Activated naive CD4-positive, alpha-beta T cell treated with Interleukin-2 at 50 U/mL for 16 hours (primary cell): Measurements from ENCODE around the gene RGS3.

Experiments
- DNase-seq: peaks from one replicate; pipeline ENCODE4 v3.0.0-alpha.2; 2020

The RGS3 gene

DNA sequence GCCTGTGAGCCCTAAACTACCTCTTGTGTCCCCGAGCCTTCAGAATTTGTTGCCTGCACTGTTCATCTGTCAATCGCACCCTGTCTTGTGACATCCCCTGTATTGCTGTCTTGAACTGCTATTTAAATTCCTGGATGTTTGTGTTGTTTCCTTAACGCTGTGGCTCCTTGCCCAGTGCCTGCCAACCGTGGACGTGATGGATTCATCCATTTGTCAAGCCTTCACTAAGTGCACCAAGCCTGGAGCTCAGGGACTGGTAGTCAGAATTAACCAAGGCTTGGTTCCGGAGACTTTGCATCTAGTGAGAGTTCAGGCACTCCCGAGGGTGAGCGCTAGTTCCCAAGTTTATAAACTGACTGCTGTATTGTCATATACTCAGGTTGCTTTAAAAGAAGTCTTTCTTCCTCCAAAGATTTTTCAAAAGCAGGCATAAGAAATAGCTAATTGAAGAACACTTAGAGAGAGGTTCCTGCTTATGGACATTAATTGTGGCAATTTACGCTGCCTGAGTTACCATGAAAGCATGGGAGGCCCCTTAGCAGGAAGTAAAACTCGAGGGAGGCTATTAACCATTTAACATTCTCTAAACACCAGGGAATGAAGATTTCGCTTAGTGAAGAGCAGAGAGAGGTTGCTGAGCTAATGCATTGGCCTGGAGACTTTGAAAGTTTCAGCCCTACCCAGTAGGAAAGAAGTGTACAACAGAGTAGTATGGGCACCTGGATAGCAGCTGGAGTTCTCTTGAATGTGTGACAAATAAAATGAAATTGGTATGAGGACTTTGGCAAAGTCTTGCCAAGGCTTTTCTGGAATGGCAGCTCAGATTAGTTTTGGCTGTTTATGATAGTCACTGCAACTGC is 29.0 kb downstream of the RGS3 start:
- DNase-seq = no peak

DNA sequence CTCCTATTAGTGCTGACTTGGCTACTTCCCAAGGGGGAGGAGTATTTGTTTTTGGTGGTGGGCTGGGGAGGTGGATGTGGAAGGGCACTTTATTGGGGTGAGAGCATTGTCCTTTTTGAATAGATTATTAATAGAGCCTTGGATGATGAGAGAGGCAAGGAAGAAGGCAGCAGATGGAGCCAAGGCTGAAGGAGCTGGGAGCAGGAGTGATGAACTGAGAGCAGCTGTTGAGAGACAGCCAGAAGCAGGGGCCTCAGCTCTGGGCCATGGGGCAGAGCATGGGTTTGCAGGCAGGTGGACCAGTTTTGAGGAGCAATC is 29.6 kb downstream of the RGS3 start:
- DNase-seq = no peak

DNA sequence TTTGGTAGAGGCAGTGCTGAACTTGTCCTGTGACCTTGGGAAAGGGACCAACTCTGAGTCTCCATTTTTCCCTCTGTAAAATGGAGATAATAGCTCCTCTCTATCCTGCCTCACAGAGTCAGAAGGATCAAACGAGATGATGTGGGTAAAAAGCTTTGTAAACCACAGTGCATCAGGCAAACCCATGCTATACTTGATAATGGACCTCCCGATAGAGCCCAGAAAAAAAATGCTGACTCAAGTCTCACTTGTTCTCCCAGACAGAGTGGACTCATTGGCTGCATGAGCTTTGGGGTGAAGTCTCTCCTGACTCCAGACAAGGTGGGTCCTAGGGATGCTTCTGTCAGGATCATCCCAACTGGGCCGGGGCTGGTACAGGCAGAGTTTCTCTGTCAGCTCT is 32.0 kb downstream of the RGS3 start:
- no peak for DNase-seq

DNA sequence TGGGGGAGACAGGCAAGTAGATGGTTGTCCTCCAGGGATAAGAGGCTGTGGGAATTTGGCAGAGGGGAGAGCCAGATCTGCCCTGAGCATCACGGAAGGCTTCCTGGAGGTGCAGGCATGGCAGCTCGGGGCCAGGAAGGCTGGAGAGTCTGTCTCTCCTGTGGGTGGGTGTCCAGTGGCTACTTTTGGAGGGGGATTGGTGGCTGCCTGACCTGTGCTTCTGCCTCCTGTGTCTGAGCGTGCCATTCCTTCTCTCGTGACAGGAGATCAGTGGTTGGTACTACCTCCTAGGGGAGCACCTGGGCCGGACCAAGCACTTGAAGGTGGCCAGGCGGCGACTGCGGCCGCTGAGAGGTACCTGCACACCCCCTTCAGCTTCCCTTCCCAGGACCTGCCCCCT is 33.5 kb downstream of the RGS3 start:
- no peak for DNase-seq

DNA sequence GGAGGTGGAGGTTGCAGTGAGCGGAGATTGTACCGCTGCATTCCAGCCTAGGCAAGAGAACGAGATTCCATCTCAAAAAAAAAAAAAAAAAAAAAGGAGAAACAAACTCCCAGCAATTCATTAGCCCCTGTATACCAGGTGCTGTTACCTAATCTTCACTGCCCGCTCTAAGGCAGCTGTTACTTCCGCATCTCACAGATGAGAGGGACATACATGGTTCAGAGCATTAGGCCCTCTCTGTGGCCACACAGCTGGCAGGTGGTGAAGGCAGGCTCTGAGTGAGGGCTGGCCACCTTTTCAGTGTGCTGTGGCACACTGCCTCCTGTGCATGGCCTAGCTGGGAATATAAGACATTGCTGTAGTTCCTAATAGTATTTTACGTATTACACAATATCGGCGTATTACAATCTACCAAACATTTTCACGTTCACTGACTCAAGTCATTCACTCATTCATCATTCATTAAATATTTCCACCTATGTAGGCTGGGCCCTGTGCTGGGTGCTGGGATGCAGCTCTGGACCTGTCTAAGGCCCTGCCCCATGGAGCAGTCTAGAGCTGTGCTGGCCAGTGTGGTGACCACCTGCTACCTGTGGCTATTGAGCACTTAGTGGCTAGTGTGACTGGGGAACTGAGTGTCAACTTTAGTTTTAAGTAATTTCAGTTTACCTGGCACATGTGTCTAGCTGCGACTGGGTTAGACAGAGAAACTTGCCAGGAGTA is 35.8 kb downstream of the RGS3 start:
- no peak for DNase-seq

DNA sequence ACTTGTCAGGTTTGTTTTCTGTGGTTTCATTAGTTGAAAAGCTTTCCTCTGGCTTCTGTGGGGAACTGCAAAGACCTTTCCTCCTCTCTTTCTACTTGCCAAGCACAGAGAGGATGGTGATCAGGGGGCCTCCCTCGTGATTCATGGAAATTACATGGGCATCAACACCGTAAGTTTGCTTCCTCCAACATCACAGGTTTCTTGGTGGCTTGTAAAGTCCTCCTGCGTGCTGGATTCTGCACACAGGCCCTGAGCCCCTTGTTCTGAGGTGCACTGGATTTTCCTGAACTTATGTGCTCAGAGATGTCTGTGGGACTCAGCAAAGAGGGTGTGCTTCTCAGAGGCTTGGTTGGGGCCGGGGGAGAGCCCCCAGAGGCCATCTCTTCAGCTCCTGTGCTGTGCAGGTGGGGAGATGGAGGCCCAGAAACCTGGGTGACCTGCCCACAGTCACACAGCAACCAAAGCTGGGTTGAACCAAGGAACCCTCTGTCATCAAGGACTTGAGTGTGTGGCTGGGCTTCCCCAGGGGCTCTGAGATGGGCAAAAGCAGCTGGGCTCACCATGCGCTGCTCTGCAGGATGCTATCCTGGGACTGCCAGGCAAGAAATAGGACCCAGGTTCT is 36.5 kb downstream of the RGS3 start:
- DNase-seq = no peak

DNA sequence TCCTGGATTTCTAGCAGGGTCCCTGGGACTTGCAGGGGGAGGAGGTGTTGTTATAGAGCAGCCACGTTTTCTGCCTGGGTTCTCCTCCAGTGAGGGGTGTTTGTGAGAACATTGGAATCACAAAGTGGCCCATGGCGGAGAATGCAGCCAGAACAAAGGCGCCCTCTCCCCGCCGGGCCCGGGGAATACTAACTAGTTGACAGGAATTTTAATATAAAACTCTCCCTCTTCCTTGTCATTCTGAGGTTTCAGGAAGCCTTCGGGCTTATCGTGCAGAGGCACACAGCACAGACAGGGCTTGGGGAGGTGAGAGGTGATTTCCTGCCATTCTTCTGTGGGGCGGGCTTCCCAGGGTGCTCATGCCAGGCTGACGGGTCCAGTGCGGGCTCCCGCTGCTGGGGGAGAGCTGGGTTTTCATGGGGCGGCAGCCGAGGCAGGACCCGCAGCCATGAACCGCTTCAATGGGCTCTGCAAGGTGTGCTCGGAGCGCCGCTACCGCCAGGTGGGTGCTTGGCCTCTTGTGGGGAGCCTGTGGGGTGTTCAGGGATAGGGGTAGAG is 37.7 kb downstream of the RGS3 start:
- DNase-seq = no peak

GRCh38 chr9:113501852-113502251 is 38.3 kb downstream of the RGS3 start:
- no peak for DNase-seq

DNA sequence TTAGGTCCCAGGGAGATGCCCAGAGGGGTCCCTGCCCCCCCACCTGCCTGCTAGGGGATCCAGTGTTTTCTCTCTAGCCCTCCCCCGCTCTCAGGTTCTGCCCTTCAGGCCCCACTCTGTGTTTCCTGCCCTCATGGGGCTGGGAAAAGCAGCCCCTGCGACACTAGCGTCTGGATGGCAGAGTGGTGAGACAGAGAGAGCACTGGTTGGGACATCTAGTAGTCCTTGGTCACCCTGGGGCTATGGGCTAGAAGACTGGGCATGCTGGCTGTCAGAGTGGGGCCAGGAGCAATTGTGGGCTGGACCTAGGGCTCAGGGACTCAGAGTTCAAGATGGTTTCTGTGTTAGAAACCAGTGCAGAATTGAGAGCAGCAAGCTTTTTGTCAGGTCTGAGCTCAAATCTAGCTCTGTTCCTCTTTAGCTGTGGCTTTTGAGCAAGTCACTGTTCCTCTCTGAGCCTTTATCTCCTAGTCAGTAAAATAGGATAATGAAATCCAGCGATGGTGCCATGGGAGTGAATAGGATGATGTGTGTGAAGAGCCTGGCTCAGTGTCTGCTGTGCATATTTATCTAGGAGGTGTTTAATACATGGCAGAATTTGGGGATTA is 39.0 kb downstream of the RGS3 start:
- no peak for DNase-seq

GRCh38 chr9:113503131-113503541 is 39.6 kb downstream of the RGS3 start:
- no peak for DNase-seq

DNA sequence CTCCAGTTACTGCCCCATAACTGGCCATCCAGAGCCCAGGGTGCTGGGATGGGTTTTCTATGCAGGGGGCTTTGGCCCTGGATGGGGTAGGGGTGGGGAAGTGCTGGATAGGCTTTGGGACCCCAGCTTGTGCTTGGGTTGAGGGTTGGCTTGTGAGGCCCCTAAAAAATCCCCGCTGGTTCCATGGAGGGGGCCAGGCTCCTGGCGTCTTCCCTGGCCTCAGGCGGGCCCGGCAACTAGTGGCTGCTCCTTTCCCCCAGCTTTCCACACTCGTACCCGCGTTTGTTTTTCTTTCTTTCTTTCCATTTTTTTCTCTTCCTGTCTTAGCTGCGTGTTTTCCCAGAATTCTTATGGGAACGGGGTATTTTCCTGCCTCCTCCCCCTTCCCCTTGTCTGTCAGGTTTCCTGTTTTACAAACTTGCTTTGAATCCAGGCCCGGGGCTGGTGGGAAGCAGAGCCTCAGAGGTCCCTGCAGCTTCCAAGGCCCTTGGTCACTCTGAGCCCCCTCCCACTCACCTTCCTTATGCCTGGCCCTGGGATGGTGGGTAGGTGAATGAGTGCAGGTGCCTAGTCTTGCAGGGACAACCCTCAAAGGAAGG is 40.2 kb downstream of the RGS3 start:
- DNase-seq = no peak

DNA sequence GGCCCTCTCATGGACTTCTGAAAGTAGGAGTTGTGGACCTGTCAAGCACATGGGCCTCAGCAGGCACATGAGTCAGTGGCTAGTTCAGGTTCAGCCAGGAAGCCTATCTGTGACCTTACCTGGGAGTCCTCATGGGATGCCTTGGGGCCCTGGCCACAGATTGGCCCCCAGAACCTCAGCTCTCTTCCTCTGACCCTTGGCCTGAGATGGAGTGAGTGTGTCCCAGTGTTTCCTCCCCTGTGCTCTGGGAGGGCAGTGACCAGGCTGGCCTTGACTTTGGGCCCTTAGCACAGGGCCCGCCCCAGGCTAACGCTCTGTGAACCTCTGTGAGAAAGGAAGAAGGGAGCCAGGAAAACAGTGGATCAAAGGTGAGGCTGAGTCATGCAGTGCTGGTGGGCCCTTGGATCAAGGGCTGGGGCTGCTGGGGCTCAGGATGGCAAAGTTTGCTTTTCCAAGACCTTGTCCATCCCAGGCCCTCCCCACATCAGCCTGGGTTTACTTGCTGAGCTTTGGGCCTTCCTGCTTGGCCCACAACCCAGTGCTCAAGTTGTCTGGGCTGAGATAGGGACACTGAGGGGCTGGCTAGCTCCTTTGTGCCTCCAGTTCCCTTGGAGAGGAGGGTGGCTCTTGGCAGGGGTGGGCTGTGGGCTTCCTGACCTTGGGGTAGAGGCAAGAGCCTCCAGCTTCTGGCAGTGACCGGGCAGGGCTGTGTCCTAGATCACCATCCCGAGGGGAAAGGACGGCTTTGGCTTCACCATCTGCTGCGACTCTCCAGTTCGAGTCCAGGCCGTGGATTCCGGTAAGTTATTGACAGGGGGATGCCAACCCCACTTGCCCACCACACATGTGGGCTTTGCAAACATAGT is 41.4 kb downstream of the RGS3 start:
- no peak for DNase-seq

DNA sequence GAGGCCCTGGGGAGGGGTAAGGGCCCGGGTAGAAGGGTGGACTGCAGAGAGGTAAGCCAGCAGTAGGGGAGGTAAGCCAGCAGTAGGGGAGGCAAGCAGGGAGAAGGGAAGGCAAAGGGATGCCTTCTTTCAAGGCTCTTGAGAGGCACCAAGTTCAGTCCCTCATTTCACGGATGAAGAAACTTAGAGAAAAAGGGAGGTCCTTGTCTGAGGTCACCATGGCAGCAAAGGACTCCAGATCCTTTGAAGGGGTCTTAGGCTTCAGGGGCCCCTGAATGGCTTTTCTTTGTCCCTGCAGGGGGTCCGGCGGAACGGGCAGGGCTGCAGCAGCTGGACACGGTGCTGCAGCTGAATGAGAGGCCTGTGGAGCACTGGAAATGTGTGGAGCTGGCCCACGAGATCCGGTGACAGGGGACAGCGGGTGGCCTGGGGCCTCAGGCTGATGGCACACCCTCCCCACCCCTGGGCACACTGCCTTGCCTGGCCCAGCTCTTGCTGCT is 42.6 kb downstream of the RGS3 start:
- no peak for DNase-seq

GRCh38 chr9:113507256-113507655 is 43.7 kb downstream of the RGS3 start:
- no peak for DNase-seq

DNA sequence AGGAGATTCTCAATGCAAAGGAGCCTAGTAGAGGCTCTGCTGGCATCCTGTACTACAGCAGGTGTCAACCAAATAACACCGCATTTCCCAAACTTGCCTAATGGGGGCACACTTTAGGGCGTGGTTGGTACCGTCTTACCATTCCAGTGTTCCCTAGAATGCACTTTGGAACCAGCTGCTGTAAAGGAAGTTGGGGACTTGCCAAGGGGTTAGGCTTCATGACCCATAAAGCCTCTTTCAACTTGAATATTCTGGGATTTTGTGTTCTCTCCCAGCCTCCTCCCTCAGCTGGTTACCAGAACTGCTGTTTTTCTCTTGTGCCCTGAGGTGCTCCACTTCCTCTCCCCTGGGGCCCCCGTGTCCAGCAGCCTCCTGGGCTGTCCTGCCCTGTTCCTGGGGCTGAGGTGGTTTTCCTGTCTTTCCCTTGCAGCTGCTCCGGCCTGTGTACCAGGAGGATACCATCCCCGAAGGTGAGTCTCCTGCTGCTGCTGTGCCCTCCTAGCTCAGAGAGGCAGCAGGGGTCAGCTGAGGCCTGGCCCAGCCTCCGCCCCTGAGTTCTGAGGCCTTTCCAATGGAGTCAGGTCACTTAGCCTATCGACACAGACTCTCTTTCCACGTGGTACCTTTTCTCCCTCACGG is 44.7 kb downstream of the RGS3 start:
- no peak for DNase-seq

GRCh38 chr9:113509463-113509862 is 45.9 kb downstream of the RGS3 start:
- no peak for DNase-seq

GRCh38 chr9:113511047-113511521 is 47.6 kb downstream of the RGS3 start:
- DNase-seq = no peak

DNA sequence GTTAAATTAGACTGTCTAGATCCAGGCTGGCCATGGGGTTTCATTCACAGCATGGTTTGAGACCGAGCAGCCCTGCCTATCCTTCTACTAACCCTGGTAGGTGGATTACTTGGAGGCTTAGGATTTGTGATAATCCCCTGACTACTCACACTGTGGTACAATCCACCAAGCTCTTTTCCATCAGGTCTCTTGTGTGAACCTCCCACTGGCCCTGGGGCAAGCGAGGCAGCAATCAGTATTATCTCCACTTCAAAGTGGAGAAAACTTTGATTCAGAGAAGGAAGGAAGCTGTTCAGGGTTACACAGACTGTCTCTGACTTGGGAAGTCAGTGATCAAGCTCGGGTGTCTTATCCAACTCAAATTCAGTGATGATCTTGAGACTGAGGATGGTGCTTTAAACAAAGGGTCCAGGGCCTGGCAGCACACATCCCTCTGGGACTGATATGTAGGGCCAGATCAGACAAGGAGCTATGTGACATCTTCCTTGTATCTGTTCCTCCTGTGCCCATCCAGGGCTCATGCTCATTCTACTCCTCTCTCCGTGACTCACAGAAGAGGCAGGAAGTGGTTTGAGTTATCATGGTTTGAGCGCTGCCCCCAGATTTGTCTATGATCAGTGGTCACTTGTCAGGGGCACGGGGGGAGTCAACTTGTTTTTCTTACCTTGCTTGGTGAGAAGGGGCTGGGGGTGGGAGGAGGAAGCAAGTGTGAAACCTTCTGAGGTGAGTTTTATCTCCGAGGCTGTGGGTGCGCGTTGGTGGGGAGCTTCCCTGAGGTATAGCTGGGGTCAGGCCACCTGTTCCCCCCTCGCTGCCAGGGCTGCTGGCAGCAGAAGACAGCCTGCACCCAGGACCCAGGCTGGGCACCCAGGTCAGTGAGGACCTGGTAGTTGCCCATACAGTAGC is 48.6 kb downstream of the RGS3 start:
- DNase-seq = peak; percentile 84

DNA sequence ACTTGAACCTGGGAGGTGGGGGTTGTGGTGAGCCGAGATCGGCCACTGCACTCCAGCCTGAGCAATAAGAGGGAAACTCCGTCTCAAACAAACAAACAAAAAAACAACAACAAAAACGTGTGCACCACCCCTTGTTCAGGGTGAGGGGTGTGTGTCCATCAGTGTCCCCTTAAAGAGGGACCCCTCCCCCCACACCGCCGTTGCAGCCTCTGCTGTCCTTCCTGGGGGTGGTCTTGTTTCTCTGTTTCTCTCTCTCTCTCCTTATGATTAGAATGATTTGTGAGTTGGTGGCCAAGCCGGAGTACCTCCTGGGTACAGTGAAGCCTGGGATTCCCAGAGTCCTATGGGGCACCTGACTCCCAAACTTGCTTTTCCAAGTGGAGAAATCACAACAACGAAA is 49.6 kb downstream of the RGS3 start:
- DNase-seq = no peak

DNA sequence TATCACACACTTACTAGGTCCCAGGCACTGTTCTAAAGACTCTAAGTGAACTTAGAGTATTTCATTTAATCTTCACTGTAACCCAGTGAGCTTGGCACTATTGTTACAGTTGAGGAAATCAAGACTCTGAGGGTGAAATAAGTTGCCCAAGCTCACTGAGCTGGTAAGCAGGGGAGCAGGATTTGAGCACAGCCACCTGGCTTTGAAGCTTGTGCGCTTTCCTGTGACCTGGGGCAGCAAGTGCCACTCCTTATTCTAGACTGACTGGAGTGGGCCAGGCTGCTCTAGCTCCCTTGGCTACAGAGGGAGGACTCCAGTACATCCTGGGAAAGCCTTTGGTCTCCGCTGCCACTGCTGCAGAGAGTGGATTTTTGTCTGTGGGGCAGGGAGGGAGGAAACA is 50.0 kb downstream of the RGS3 start:
- DNase-seq = no peak
